ENCODE results near the gene F10.
"Not testable (repeated sequence)": the region's sequence is repeated elsewhere in the genome, so short reads cannot be mapped to it uniquely, and the experiment has no call there.

Gene F10

DNA sequence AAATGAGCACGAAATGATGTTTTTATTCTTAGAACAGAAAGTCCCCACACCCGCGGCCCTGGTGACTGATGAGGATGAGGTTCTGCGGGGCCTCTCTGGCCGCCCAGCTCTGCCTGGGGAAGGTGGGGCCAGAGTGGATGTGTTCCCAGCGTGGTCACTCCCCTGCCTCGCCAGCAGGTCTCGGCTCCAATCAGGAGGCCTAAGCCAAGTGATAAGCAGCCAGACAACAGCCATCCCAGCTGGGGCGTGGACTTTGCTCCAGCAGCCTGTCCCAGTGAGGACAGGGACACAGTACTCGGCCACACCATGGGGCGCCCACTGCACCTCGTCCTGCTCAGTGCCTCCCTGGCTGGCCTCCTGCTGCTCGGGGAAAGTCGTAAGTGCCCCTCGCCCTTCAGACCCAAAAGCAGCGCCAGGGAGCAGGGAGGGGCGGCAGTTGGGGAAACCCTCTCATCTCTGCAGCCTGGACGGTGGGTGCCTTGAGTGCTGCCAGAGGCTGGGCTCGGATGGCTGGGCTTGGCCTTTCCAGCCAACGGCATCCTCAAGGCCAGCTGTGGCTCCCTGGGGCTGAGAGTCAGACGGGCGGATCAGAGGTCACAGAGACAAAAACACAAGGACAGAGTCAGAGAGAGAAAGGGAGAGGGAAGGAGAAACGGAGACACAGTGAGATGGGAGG lies at the start of gene F10:
Gene F10, plus strand, starts transcription at position 250 of the 676 bp plus-strand sequence. Its CDS starts 57 bp downstream, at position 307.
- no peak for DNase-seq

DNA sequence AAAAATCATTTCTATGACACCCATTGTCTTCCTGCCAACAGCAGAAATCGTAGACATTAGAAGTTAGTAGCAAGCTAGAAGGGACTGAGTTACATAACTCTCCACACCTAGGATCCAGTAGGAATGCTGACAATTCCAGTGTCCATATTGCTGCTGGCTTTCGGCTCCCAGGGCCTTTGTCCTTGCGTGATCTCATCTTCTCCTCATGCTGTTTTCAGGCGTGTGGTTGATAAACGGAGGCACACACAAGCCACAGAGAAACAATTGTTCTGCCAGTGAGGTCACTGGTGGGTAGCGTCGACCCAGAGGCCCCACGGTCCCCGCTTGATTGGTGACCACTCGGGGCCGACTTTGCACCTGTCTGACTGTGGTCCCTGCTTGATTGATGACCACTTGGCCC lies 48.7 kb upstream of the F10 start:
- DNase-seq: no peak

DNA sequence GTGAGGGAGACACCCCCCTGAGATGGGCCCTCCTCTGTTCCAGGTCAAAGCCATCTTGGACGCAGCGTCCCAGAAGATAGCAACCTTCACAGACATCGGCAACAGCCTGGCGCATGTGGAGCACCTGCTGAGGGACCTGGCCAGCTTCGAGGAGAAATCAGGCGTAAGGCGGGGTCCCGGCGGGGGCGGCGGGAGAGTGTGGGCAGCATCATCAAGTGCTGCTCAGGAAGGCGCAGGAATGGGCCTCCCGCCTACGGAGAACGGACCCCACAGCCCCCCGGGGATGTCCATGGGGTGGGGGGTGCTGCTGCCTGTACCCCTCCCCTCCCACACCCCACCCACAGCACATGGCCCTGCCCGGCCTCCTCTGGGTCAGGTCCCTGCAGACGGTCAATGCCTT lies 48.2 kb upstream of the F10 start:
- DNase-seq: no peak

DNA sequence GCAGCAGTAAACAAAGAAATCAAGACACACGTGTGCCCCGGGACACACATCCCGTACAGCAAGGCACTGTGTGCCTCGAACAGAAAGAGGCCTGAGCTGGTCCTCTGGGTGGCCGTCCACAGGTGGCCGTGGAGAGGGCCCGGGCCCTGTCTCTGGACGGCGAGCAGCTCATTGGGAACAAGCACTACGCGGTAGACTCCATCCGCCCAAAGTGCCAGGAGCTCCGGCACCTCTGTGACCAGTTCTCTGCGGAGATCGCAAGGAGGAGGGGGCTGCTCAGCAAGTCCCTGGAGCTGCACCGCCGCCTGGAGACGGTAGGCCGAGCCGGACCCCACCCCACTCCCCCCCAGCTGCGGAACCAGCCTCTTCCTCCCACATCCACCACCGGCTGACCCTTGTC lies 47.7 kb upstream of the F10 start:
- DNase-seq: no peak

GRCh38 chr13:113075711-113076110 lies 46.9 kb upstream of the F10 start:
- DNase-seq: no peak

DNA sequence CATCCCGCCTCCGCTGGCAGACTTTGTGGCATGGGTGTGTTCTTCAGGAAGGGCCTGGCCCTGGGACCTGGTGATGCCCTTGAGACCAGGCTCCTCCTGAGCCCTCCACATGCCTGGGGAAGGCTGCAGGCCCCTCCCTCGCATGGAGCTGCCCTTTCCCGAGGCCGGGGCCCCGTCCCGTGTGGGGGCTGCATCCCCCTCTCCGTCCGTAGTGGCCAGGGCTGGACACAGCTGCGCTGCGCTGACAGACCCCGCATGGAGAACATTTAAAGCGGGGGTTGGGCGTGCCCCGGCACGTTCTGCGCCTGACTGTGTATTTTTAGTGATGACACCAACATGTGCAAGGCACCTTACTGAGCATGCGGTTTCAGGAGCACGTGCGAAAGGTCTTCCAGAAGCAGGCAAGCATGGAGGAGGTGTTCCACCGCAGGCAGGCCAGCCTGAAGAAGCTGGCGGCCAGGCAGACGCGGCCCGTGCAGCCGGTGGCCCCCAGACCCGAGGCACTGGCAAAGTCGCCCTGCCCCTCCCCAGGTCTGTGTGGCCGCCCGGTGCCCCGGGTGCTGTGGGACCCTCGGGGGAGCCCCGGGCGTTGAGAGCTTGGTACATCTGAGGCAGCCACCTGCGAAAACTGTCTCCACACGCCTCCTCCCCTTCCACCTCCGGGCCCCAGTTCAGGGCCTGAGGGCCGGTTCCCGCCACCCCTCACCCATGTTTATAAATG lies 45.8 kb upstream of the F10 start:
- DNase-seq: no peak

GRCh38 chr13:113077566-113077952 lies 45.0 kb upstream of the F10 start:
- DNase-seq: no peak

DNA sequence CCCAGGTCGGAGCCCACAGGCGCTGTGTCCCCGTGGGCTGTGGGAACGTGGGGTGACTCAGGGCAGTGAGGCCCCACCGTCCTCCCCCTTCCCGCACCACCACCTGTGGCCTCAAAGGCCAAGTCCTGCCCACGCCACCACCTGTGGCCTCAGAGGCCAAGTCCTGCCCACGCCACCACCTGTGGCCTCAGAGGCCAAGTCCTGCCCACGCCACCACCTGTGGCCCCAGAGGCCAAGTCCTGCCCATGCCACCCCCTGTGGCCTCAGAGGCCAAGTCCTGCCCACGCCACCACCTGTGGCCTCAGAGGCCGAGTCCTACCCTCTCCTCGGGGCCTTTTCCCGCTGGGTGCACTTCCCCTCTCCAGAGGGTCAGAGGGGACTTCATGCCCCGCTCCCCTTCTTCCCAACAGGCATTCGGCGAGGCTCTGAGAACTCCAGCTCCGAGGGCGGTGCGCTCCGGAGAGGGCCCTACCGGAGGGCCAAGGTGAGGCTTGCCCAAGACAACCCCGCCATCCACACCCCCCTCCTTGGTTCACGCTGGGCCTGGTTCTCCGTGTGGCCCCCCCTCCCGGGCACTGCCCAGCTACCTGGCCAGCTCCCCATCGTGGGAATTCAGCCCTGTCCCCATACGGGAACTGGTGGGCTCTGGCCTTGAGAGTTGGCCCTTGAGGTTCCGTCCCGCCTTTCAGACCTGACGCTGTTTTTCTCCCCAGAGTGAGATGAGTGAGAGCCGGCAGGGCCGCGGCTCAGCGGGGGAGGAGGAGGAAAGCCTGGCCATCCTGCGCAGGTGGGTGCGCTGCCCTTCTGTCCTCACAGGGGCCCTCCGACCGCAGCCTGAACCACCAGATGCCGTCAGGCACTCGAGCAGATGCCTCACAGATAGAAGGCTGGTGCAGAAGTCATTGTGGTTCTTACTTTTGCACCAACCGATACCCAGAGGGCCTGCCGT lies 44.4 kb upstream of the F10 start:
- no peak for DNase-seq

DNA sequence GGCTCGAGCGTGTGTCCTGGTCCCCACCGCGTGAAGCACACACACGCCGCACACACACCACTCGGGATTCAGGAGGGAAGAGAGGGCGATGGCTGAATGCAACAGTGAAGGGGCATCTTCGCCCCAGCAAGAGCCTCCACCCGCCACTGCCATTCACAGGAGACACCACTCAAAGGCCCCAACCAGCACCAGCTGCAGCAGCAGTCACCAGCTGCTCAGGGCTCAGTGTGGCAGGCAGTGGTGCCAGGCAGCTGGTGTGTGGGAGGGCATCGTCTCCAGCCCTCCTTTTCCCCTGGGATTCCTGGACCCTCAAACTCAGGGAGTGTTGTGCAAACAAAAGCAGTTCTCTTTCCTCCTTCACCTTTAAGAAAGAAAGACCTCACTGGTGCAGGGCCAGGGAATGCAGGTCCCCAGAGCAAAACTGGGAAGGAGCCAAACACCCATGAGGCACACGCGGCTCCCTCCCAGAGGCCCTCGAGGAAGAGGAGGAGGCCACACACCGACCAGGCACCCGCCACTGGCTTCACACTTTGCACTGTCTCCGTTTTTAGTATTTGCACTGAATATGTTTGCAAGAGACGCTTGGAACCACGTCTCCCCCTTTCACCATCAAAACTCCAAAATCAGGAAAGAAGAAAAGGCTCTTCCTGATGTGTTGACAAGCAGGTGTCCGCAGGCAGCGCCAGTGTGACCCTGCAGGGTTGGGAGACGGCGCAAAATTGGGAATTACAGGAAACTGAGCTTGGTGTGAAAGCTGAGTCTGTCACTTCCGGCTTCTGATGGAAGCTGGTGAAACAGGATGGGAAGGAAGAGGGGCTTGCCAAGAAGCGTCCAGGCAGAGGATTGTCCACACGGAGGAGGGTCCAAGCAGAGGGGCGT lies 43.5 kb upstream of the F10 start:
- no peak for DNase-seq

GRCh38 chr13:113079781-113080080 lies 42.9 kb upstream of the F10 start:
- DNase-seq: not testable (repeated sequence)

- no peak for DNase-seq
Observed at GRCh38 chr13:113080361-113080831, 42.2 kb upstream of the F10 start.

DNA sequence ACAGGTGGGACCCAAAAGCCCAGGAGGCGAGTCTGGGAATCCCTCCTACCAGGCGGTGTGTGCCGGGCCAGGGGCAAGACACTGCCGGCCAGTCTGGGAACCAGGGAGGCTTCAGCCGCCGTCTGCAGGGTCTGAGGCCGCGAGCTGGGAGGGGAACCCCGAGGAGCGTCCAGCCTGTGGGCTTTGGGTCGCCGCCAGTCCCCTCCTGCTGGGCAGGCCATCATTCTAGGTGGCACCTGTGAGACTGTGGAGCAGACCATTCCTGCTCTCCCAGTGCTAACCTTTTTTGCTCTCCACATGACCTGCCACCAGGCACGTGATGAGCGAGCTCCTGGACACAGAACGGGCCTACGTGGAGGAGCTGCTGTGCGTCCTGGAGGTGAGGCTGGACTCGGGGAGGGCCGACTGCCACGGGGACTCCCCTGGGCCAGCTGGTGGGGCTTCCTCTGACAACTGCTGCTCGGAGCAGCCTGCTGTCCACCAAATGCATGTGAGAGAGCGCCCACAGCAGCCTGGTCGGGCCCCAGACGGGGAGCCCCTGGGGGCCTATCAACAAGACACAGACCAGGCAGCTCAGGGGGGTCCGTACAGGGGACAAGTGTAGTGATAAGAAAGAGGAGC lies 41.6 kb upstream of the F10 start:
- no peak for DNase-seq

GRCh38 chr13:113082198-113083021 lies 40.2 kb upstream of the F10 start:
- no peak for DNase-seq

GRCh38 chr13:113083022-113083373 lies 39.6 kb upstream of the F10 start:
- DNase-seq: no peak

- no peak for DNase-seq
Observed at GRCh38 chr13:113083402-113084061, 39.1 kb upstream of the F10 start.

DNA sequence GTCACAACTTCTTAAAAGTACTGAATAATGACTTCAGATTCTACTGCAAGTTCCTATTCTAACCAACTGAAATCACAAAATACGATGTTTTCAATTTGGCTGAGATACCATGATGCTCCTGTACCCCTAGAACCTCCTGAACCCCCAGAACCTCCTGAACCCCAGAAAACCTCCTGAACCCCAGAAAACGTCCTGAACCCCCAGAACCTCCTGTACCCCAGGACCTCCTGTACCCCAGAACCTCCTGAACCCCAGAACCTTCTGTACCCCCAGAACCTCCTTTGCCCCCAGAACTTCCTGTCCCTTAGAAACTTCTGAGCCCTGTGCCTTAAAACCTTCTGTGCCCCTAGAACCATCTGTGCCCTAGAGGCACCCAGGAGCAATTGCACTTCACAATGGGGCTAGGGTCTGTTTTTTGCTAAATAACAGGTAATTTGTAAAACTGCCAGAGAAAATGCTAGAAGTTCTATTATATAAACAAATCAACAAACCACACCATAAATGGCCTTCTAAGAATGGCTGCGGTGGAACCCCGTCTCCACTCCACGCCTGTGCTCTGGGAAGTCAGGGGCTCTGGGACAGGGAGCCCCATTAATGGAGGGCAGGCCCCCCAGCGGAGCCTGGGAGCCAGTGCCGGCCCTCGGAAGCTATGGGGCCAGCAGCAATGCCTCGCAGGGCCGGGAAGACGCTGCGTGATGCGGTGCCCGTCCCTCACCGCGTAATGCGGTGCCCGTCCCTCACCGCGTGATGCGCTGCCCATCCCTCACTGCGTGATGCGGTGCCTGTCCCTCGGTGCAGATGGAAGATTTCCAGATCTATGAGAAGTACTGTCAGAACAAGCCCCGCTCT lies 38.3 kb upstream of the F10 start:
- no peak for DNase-seq

- no peak for DNase-seq
Observed at GRCh38 chr13:113084943-113085540, 37.6 kb upstream of the F10 start.

- no peak for DNase-seq
Observed at GRCh38 chr13:113086031-113086750, 36.4 kb upstream of the F10 start.
